ENCODE data around the gene WWC2.

WWC2 gene

GRCh38 chr4:183248201-183248600 is 149.1 kb downstream of the WWC2 start:
- no peak for DNase-seq (ENCODE audit: low read depth in 1 of 2, low spot score in 1 of 2)
- Histone ChIP-seq H3K27ac (replicated peaks) (no peak overlapping the region), H3K27me3 (ENCODE audit: insufficient read depth, poor library complexity, severe bottlenecking) (no peaks in the 10 kb centered on the region), H3K4me3 (replicated peaks; ENCODE audit: insufficient read depth, low read length) (no peak overlapping the region)
- no peak for TF ChIP-seq CTCF (IDR thresholded peaks at IDR 0.05; ENCODE audit: insufficient read depth, low read length)
- TF ChIP-seq GABPA (IDR thresholded peaks at IDR 0.05; ENCODE audit: low read depth), result no peak
- no peak for TF ChIP-seq REST (IDR thresholded peaks at IDR 0.05; ENCODE audit: insufficient replicate concordance, low read depth)
- TF ChIP-seq POLR2AphosphoS5 (IDR thresholded peaks at IDR 0.05; ENCODE audit: low read depth), result no peak
- no peak for TF ChIP-seq SPI1 (IDR thresholded peaks at IDR 0.05; ENCODE audit: borderline replicate concordance, low read depth)

GRCh38 chr4:183249854-183250253 is 150.8 kb downstream of the WWC2 start:
- Histone ChIP-seq H3K27me3 (ENCODE audit: insufficient read depth, poor library complexity, severe bottlenecking) (no peaks in the 10 kb centered on the region), H3K4me3 (replicated peaks; ENCODE audit: insufficient read depth, low read length) (no peak overlapping the region), H3K27ac (replicated peaks) (no peak overlapping the region)
- no peak for TF ChIP-seq SPI1 (IDR thresholded peaks at IDR 0.05; ENCODE audit: borderline replicate concordance, low read depth)
- no peak for TF ChIP-seq POLR2AphosphoS5 (IDR thresholded peaks at IDR 0.05; ENCODE audit: low read depth)
- TF ChIP-seq GABPA (IDR thresholded peaks at IDR 0.05; ENCODE audit: low read depth), result no peak
- TF ChIP-seq CTCF (IDR thresholded peaks at IDR 0.05; ENCODE audit: insufficient read depth, low read length), result peak; percentile 5
- peak in 1 of 2 experiments; percentile 23 for DNase-seq (ENCODE audit: low read depth in 1 of 2, low spot score in 1 of 2)

- DNase-seq (ENCODE audit: low read depth in 1 of 2, low spot score in 1 of 2), result no peak
- Histone ChIP-seq H3K27ac (replicated peaks) (no peak overlapping the region), H3K4me3 (replicated peaks; ENCODE audit: insufficient read depth, low read length) (no peak overlapping the region)
Measured at GRCh38 chr4:183250831-183251230, 151.8 kb downstream of the WWC2 start.

More at GRCh38 chr4:183250831-183251230, 151.8 kb downstream of the WWC2 start:
- no peaks in the 10 kb centered on the region for H3K27me3 ChIP-seq (ENCODE audit: insufficient read depth, poor library complexity, severe bottlenecking)
- TF ChIP-seq GABPA (IDR thresholded peaks at IDR 0.05; ENCODE audit: low read depth), result no peak
- no peak for TF ChIP-seq SPI1 (IDR thresholded peaks at IDR 0.05; ENCODE audit: borderline replicate concordance, low read depth)
- TF ChIP-seq REST (IDR thresholded peaks at IDR 0.05; ENCODE audit: insufficient replicate concordance, low read depth), result no peak
- TF ChIP-seq CTCF (IDR thresholded peaks at IDR 0.05; ENCODE audit: insufficient read depth, low read length), result no peak
- no peak for TF ChIP-seq POLR2AphosphoS5 (IDR thresholded peaks at IDR 0.05; ENCODE audit: low read depth)

Data from HL-60 (cell line).